Stimulated activated effector memory CD8-positive, alpha-beta T cell treated with anti-CD3 and anti-CD28 coated beads, Interleukin-12 subunit alpha, Interleukin-12 subunit beta, amount 100 ng/mL, for 72 hours (primary cell): ENCODE data around the gene SLC22A14.

ENCODE experiments used
- ATAC-seq: fragments of 150-1000 bp; cut with Tn5 transposase; 2 replicates; pipeline ENCODE4 v1.10.0; 2021
- DNase-seq, 2 donors: peaks; one replicate each; pipeline ENCODE4 v3.0.0; 2021 to 2022; ENCODE audit warnings: low spot score in 2 of 2
- H3K27ac Mint-ChIP-seq: one replicate; pipeline ENCODE4 v1.8.0; 2022; ENCODE audit warnings: mild to moderate bottlenecking, mixed read lengths
- H3K36me3 Mint-ChIP-seq: one replicate; pipeline ENCODE4 v1.8.0; 2022; ENCODE audit warnings: mild to moderate bottlenecking, mixed read lengths
- H3K4me1 Mint-ChIP-seq: one replicate; pipeline ENCODE4 v1.8.0; 2022; ENCODE audit warnings: mixed read lengths
- H3K4me3 Mint-ChIP-seq: one replicate; pipeline ENCODE4 v1.8.0; 2022; ENCODE audit warnings: mild to moderate bottlenecking, mixed read lengths
- H3K9me3 Mint-ChIP-seq: one replicate; pipeline ENCODE4 v1.8.0; 2022; ENCODE audit warnings: mixed read lengths

SLC22A14 gene

GRCh38 chr3:38343797-38344594 lies 61.9 kb downstream of the SLC22A14 start:
- Mint-ChIP-seq H3K36me3 (no peaks in the 10 kb centered on the region), H3K27ac (no peak overlapping the region), H3K9me3 (no peaks in the 10 kb centered on the region), H3K4me1 (no peaks in the 10 kb centered on the region), H3K4me3 (no peak overlapping the region)
- no peak for DNase-seq
- ATAC-seq: no peak

- ATAC-seq (no peak), DNase-seq (no peak)
- Mint-ChIP-seq H3K27ac (peak overlapping the region; percentile 40), H3K4me3 (peak overlapping the region; percentile 68), H3K36me3 (no peaks in the 10 kb centered on the region), H3K9me3 (no peaks in the 10 kb centered on the region), H3K4me1 (no peaks in the 10 kb centered on the region)
These were observed 63.9 kb downstream of the SLC22A14 start for GRCh38 chr3:38345879-38346586.

- DNase-seq (peak; percentile 79 to 90), ATAC-seq (peak; percentile 98)
- H3K4me3 Mint-ChIP-seq: peak within 1 kb of the TSS; percentile 68
- H3K9me3 Mint-ChIP-seq: no peaks in the 10 kb centered on the region
- H3K27ac Mint-ChIP-seq: peak within 1 kb of the TSS; percentile 40
- no peaks in the 10 kb centered on the region for H3K36me3 Mint-ChIP-seq
- H3K4me1 Mint-ChIP-seq: no peaks in the 10 kb centered on the region
These were observed 64.7 kb downstream of the SLC22A14 start, which contains the start of gene XYLB for GRCh38 chr3:38346587-38347410. Gene XYLB (plus strand): TSS chr3:38346785. CDS start chr3:38346869, 84 bp downstream.

- H3K4me1 Mint-ChIP-seq: no peaks in the 10 kb centered on the region
- no peak for ATAC-seq
These were observed 65.5 kb downstream of the SLC22A14 start for GRCh38 chr3:38347421-38348200.

DNA sequence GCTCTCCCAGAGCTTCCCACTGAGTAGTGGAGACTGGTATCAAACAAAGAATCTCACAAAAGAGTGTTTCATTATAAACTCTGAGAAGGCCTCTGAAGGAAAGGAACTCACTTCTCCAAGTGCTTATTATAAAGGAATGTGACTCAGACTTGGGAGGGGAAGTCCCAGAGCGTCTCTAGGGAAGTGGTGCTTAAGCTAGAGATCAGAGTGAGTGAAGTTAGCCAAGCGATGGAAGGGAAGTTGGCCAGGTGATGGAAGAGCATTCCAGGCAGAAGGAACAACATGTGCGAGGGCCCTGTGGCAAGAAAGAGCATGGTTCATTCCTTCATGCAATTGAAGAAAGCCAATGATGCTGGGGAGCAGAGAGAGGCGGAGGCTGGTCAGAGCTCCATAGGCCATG lies 66.8 kb downstream of the SLC22A14 start:
- no peak for ATAC-seq
- Mint-ChIP-seq H3K9me3 (no peaks in the 10 kb centered on the region), H3K4me1 (no peaks in the 10 kb centered on the region), H3K36me3 (no peaks in the 10 kb centered on the region), H3K4me3 (no peak overlapping the region), H3K27ac (no peak overlapping the region)
- no peak for DNase-seq

More at GRCh38 chr3:38347421-38348200, 65.5 kb downstream of the SLC22A14 start:
- Mint-ChIP-seq H3K4me3 (peak overlapping the region; percentile 68), H3K27ac (no peak overlapping the region), H3K9me3 (no peaks in the 10 kb centered on the region), H3K36me3 (no peaks in the 10 kb centered on the region)
- DNase-seq: no peak

GRCh38 chr3:38349684-38350359 lies 67.7 kb downstream of the SLC22A14 start:
- Mint-ChIP-seq H3K4me1 (no peaks in the 10 kb centered on the region), H3K36me3 (no peaks in the 10 kb centered on the region), H3K4me3 (no peak overlapping the region), H3K9me3 (no peaks in the 10 kb centered on the region), H3K27ac (no peak overlapping the region)
- no peak for DNase-seq
- ATAC-seq: no peak

- Mint-ChIP-seq H3K9me3 (no peaks in the 10 kb centered on the region), H3K36me3 (no peaks in the 10 kb centered on the region), H3K4me1 (no peaks in the 10 kb centered on the region), H3K27ac (no peak overlapping the region), H3K4me3 (no peak overlapping the region)
- ATAC-seq: no peak
- DNase-seq: no peak
These were observed 71.1 kb downstream of the SLC22A14 start for GRCh38 chr3:38353151-38353550.

- Mint-ChIP-seq H3K4me3 (no peak overlapping the region), H3K27ac (no peak overlapping the region), H3K4me1 (no peaks in the 10 kb centered on the region), H3K9me3 (no peaks in the 10 kb centered on the region), H3K36me3 (no peaks in the 10 kb centered on the region)
- ATAC-seq (no peak), DNase-seq (no peak)
These were observed 72.7 kb downstream of the SLC22A14 start for GRCh38 chr3:38354588-38355330.

DNA sequence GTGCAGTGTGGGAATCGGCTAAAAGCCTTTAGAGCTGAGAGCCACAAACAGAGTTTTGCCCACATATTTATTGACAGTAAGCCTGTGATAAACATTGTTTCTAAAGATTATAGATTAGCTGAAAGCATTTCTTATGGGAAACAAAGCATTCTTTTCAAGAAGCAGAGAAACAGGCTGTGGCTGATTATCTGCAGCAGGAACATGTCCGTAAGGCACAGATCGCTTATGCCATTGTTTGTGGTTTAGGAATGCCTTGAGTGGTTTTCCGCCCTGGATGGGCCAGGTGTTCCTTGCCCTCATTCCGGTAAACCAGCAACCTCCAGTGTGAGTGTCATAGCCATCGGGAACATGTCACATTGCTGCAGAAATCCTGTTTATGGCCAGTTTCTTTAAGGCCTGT lies 76.9 kb downstream of the SLC22A14 start:
- Mint-ChIP-seq H3K9me3 (no peaks in the 10 kb centered on the region), H3K27ac (no peak overlapping the region), H3K4me1 (peaks cover 3% of the 10 kb centered on the region), H3K4me3 (no peak overlapping the region), H3K36me3 (peaks cover 9% of the 10 kb centered on the region)
- ATAC-seq (no peak), DNase-seq (no peak)

- Mint-ChIP-seq H3K27ac (no peak overlapping the region), H3K4me3 (no peak overlapping the region), H3K4me1 (peaks cover 12% of the 10 kb centered on the region), H3K9me3 (no peaks in the 10 kb centered on the region), H3K36me3 (peaks cover 14% of the 10 kb centered on the region)
- DNase-seq (no peak), ATAC-seq (no peak)
These were observed 78.3 kb downstream of the SLC22A14 start for GRCh38 chr3:38360345-38360744.

- Mint-ChIP-seq H3K36me3 (peaks cover 14% of the 10 kb centered on the region), H3K4me3 (no peak overlapping the region), H3K4me1 (peaks cover 12% of the 10 kb centered on the region), H3K9me3 (no peaks in the 10 kb centered on the region), H3K27ac (no peak overlapping the region)
- ATAC-seq: no peak
- no peak for DNase-seq
These were observed 79.4 kb downstream of the SLC22A14 start for GRCh38 chr3:38361496-38361895.

GRCh38 chr3:38362825-38363224 lies 80.7 kb downstream of the SLC22A14 start:
- peaks cover 12% of the 10 kb centered on the region for H3K4me1 Mint-ChIP-seq
- ATAC-seq (no peak), DNase-seq (no peak)
- no peak overlapping the region for H3K4me3 Mint-ChIP-seq
- H3K36me3 Mint-ChIP-seq: peaks cover 14% of the 10 kb centered on the region
- H3K27ac Mint-ChIP-seq: no peak overlapping the region
- no peaks in the 10 kb centered on the region for H3K9me3 Mint-ChIP-seq

- DNase-seq (no peak), ATAC-seq (peak; percentile 11)
- peaks cover 14% of the 10 kb centered on the region for H3K36me3 Mint-ChIP-seq
- no peak overlapping the region for H3K4me3 Mint-ChIP-seq
- H3K27ac Mint-ChIP-seq: no peak overlapping the region
- H3K9me3 Mint-ChIP-seq: no peaks in the 10 kb centered on the region
- H3K4me1 Mint-ChIP-seq: peaks cover 12% of the 10 kb centered on the region
These were observed 82.8 kb downstream of the SLC22A14 start for GRCh38 chr3:38364721-38365400.
